SHP77 (cell line): Measurements from ENCODE around the gene B3GNT4.
"Not testable (repeated sequence)": the region's sequence is repeated elsewhere in the genome, so short reads cannot be mapped to it uniquely, and the experiment has no call there.

Source experiments
- DNase-seq, 2 experiments: peaks; one replicate each; lab custom pipeline; 2025; lab: John Stamatoyannopoulos, UW

The B3GNT4 gene

GRCh38 chr12:122189626-122190475 lies 13.7 kb upstream of the B3GNT4 start:
- no peak for DNase-seq

DNA sequence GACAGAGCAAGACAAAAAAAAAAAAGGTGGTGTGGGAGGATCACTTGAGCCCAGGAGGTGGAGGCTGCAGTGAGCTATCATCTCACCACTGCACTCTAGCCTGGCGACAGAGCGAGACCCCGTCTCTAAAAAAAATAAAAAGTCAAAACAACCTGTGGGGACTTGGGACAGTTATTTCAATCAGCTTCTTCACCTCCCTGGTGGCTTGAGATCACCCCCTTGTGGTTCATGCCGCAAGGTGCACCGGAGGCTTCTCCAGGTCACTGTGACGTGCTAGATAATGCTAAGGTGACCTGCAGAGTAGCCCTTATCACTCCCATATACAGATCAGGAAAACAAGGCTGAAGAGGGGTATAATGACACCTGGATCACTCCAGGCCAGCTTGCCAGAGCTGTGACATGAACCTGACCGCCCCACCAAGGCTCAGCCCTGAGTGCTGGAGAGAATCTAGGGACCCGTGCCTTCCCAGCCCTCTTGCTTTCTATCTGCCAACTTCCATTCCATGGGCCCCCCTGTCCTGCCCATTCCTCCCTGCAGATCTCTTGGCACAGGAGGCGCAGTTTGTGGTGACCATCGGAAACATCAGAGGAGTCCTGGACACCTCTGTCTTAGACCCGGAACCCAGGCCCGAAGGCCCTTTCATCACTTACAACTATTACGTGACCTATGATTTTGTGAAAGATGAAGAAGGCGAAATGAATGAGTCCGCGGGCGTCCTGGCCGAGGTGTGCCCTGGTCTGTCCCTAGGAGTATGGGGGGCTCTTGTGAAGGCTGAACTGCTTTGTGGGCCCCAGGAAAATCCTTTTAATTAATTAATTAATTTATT lies 12.5 kb upstream of the B3GNT4 start:
- peak; percentile 66 to 69 for DNase-seq

DNA sequence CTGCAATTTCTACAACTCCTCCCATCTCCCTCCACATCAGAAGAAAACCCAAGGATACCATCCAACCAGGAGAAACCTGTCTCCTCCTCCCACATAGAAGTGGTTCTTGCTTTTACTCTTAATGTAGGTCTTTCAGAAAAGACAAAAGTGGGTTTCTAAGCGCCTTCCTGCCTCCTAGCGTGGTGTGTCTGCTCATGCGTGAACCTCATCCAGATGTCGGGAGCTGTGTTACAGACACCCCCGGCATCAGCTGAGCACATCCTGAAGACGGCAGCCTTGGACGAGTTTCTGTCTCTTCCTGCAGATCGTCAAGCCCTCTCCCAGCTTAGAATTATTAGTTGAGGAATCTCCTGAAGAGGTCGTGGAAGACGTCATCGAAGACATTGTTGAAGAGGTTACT lies 11.1 kb upstream of the B3GNT4 start:
- DNase-seq = no peak

DNA sequence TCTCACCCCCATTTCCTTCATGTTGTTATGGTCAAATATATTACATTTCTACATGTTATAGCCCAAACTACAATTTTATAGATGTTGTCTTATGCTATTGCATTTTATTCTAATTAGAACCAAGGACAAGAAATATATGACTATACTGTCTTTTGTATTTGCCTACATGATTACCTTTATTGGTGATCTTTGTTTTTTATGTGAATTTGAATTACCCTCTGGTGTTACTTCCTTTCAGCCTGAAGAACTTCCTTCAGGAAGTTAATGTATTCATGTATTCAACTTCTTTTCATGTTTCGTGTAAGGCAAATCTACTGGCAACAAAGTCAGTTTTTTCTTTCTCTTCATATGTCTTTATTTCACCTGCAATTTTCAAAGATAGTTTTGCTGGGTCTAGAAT lies 8.7 kb upstream of the B3GNT4 start:
- no peak for DNase-seq

DNA sequence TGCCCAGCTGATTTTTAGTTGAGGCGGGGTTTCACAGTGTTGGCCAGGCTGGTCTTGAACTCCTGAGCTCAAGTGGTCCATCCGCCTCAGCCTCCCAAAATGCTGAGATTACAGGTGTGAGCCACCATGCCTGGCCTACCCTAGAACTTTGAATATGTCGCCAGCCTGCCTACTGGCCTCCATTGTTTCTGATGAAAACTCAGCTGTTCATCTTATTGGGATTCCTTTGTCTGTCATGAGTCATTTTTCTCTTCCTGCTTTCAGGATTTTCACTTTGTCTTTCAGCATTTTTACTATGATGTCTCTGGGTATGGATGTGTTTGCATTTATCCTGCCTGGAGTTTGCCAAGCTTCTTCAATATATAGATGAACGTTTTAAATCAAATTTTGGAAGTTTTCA lies 8.1 kb upstream of the B3GNT4 start:
- DNase-seq = no peak

- no peak for DNase-seq
Measured at GRCh38 chr12:122197612-122197966, 5.9 kb upstream of the B3GNT4 start.

- DNase-seq = no peak
Measured at GRCh38 chr12:122199484-122200355, 3.8 kb upstream of the B3GNT4 start.

- DNase-seq = no peak
Measured at GRCh38 chr12:122200541-122201175, 2.9 kb upstream of the B3GNT4 start.

- DNase-seq = no peak
Measured at GRCh38 chr12:122201381-122201780, 2.1 kb upstream of the B3GNT4 start.

DNA sequence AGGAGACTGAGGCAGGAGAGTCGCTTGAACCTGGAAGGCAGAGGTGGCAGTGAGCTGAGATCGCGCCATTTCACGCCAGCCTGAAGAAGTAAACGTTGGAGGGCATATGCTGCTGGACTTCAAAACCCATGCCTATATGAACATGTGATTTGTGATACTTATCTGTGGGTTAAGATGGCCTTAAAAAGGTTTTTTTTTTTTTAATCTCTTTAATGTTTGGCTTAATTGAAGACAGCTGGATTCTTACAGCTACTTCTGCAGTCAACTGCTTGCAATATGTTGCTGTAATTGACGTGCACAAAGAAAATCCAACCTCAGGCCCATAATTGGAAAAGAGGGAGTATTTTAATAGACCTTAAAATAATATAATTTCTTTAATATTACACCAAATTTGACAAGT lies 1.5 kb upstream of the B3GNT4 start:
- no peak for DNase-seq

- DNase-seq = not testable (repeated sequence)
Measured at GRCh38 chr12:122202811-122203210, 698 bp upstream of the B3GNT4 start.

DNA sequence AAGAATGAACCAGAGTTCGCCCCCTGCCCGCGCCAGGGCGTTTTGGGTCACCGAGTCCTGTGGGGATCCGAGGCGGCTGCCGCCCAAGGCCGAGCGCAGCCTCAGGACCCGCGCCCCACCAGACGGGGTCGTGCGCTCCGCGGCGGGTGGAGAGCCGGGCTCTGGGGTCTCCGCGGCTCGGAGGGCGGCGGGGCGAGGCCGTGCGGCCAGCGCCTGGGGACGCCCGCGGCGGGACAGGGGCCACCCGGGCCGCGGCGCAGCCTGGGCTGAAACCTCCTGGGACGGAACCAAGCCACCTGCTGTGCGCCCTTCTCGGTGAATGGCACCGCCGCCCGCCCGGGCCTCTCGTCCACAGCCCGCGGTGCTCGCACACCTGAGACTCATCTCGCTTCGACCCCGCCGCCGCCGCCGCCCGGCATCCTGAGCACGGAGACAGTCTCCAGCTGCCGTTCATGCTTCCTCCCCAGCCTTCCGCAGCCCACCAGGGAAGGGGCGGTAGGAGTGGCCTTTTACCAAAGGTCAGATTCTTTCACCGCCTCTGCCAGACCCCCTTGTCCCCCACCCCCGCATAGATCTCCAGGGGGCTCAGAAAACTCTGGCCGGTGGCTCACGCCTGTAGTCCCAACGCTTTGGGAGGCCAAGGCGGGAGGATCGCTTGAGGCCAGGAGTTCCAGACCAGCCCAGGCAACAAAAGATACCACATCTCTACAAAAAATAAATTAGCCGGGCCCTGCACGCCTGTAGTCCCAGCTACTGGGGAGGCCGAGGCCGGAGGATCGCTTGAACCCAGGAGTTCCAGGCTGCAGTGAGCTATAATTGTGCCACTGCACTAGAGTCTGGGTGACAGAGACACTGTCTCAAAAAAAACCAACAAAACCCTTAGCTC lies 901 bp downstream of the B3GNT4 start:
- no peak for DNase-seq

- peak in 1 of 2 experiments; percentile 54 for DNase-seq
Measured at GRCh38 chr12:122205053-122205925, 1.8 kb downstream of the B3GNT4 start.

GRCh38 chr12:122206111-122206881 lies 2.8 kb downstream of the B3GNT4 start:
- DNase-seq = no peak

- no peak for DNase-seq
Measured at GRCh38 chr12:122206976-122207375, 3.5 kb downstream of the B3GNT4 start.

GRCh38 chr12:122207391-122207790 lies 3.9 kb downstream of the B3GNT4 start:
- no peak for DNase-seq

DNA sequence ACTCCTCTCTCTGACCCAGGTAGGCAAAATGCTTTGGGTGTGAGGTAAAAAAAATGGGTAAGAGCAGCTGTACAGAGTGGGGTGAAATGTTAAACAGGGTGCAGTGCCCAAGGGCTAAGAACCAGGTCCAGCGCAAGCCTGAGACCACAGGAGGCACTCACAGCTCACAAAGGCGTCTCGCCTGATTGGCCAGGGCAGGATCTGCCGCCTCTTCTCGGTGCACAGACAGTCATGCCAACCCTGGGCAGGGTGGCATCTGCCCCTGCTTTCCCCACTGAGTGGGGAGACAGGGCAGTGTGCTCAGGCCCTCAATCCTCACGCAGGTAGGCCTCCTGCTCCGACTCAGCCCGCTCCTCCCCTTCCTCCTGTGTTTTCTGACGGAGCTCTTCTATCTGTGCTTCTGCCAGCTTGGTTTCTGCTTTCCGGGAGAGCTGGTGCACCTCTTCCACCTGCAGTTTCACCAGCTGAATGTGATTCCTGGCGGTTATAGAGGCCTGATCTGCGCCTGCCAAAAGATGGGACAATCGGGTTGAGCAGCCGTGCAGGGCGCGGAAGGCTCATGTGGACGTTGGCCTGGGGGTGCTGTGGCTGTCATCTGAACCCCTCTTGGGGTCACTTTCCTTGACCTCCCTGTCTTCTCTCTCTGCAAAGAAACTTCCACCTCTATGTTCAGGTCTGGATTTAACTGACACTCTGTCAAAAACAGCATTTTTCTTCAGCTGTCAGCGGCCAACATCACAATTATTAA lies 4.7 kb downstream of the B3GNT4 start:
- DNase-seq = no peak

DNA sequence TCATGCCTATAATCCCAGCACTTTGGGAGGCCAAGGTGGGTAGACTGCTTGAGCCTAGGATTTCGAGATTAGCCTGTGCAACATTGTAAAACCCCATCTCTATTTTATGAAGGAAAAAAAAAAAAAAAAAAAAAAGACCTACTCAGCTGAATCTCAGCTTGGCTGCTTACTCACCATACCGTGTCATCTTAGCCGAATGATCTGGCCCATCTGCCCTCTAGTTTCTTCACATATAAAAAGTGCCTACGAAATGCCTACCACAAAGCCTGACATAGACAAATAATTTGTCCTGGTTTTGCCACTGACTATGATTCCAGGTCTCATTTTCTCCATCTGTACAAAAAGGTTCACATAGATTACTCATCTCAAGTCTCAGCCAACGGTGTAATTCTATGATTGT lies 12.3 kb downstream of the B3GNT4 start:
- DNase-seq = no peak
